Adrenal gland (tissue), 19 donors: Measurements from ENCODE around the gene ACBD4. TPM values are rescaled to one million over a fixed set of nuclear protein-coding genes. Genes with fewer than 3 reads are reported as not detected.

ENCODE experiments used
- DNase-seq, 7 donors: peaks; one replicate each; pipeline ENCODE4 v3.0.0-alpha.2; 2019 to 2020
- H3K27ac ChIP-seq, 5 donors: fragments of 200-600 bp; sonication (generic) in 4 of 5; 1 replicate in 3 of 5; 2 replicates in 2 of 5; pipeline versions ENCODE4 v1.5.1 to v1.8.0; 2016 to 2020; ENCODE audit warnings: mild to moderate bottlenecking in 1 of 5
- H3K27me3 ChIP-seq: fragments of 200-600 bp; 2 replicates; pipeline ENCODE4 v1.8.0; 2021
- H3K36me3 ChIP-seq, 2 donors: fragments of 200-600 bp; replicated peaks in 1 of 2; 1 replicate in 1 of 2; 2 replicates in 1 of 2; pipeline versions ENCODE4 v1.5.1 to v1.8.0; 2018 to 2022
- H3K4me1 ChIP-seq, 2 donors: fragments of 200-600 bp; replicated peaks in 1 of 2; 1 replicate in 1 of 2; 2 replicates in 1 of 2; pipeline versions ENCODE4 v1.5.1 to v1.8.0; 2018 to 2021
- H3K4me3 ChIP-seq, 4 donors: fragments of 200-600 bp; sonication (generic) in 3 of 4; one replicate each; pipeline ENCODE4 v1.5.1; 2016 to 2018
- H3K9me3 ChIP-seq, 3 donors: fragments of 200-600 bp; sonication (generic) in 1 of 3; replicated peaks in 1 of 3; 1 replicate in 2 of 3; 2 replicates in 1 of 3; pipeline versions ENCODE4 v1.5.1 to v1.8.0; 2016 to 2021
- POLR2A ChIP-seq, 2 donors: fragments of 450-650 bp; IDR thresholded peaks; one replicate each; pipeline ENCODE4 v1.6.1; 2017; ENCODE audit warnings: antibody characterized with exemption in 2 of 2, mild to moderate bottlenecking in 2 of 2, moderate library complexity in 1 of 2
- WGBS, 4 donors: extraction: QIAGEN DNeasy Blood & Tissue Kit in 2 of 4; methylation state at CpG; one replicate each; pipeline versions ENCODE4 v1.1.5 to v1.1.7; 2013 to 2017; 5-methylcytosine and 5-hydroxymethylcytosine counted together
- intact Hi-C, 2 donors: fragments of 100-400 bp; cut with DNase I; formaldehyde crosslinking; loops; one replicate each; pipeline versions ENCODE4 v1.14.1 to v1.15.0; 2022 to 2023
- long read RNA-seq, 10 donors: library from polyadenylated mRNA in 3 of 10; unstranded in 2 of 10; stranded (forward) in 1 of 10; transcript quantifications; one replicate each; pipeline ENCODE4 v2.0.0 and lab custom pipeline, GENCODE V29; 2021 to 2026
- polyA plus RNA-seq, 3 donors: library from polyadenylated mRNA; stranded (reverse); fragments of 200-250 nt in 2 of 3; fragments of 350-450 nt in 1 of 3; fragmentation: Illumina TruSeq in 1 of 3; extraction: RNeasy Lipid Tissue Mini Kit (QIAGEN cat#74804) in 1 of 3; gene quantifications; one replicate each; pipeline ENCODE4 v1.2.3, GENCODE V29; 2013 to 2014
- total RNA-seq, 9 donors: library from RNA; depleted of rRNA in 4 of 9; stranded (reverse); fragments of >200 nt in 4 of 9; fragments of 120-200 nt in 1 of 9; fragmentation: NEBNext Ultra II Directional in 1 of 9; extraction: Animal tissue kit (Norgen Biotek cat#: 25700) in 1 of 9; gene quantifications; one replicate each; pipeline versions ENCODE4 v1.1.0 to v1.2.4, GENCODE V29; 2013 to 2023
- TF ChIP-seq, protein P1 (sequence below), 6 experiments: fragments of 450-650 bp in 4 of 6; fragments of 200-600 bp in 2 of 6; sonication (generic) in 1 of 6; IDR thresholded peaks; 1 replicate in 5 of 6; 2 replicates in 1 of 6; pipeline versions ENCODE4 v1.5.1 to v1.8.0; 2016 to 2021; ENCODE audit warnings: antibody characterized with exemption in 6 of 6, mild to moderate bottlenecking in 2 of 6, moderate library complexity in 1 of 6
- donor health status: healthy with polysubstance abuse.
- donor health status: Bipolar disorder and iron deficiency.
- donor health status: DM: yes; HTN: yes; CAD: no.
- donor health status: DM: no; HTN: no; CAD: no.
- donor health status: DM: no; HTN: no; CAD: no.
- donor health status: DM: yes; HTN: yes; CAD: no.

ACBD4 gene, protein sequence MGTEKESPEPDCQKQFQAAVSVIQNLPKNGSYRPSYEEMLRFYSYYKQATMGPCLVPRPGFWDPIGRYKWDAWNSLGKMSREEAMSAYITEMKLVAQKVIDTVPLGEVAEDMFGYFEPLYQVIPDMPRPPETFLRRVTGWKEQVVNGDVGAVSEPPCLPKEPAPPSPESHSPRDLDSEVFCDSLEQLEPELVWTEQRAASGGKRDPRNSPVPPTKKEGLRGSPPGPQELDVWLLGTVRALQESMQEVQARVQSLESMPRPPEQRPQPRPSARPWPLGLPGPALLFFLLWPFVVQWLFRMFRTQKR
- total RNA-seq, result 10 to 100 TPM in 8 of 9 donors, 1 to 10 TPM in 1; 6.6 to 30.6 (median 19.1) TPM
- 10 to 100 TPM in 2 of 3 donors, 1 to 10 TPM in 1; 7.9 to 71.3 (median 44.5) TPM for polyA plus RNA-seq
- long read RNA-seq, donor 1, partial matches to known transcripts, result 0 of 1 reads
- long read RNA-seq, donor 1, other reads (novel, unspliced or antisense), result 0 of 1 reads
- long read RNA-seq, donor 2, result 0 reads
- long read RNA-seq, donor 3, partial matches to known transcripts, result 0 of 1 reads
- long read RNA-seq, donor 3, other reads (novel, unspliced or antisense), result 0 of 1 reads
- long read RNA-seq, donor 4, partial matches to known transcripts, result 1 of 6 reads
- long read RNA-seq, donor 4, other reads (novel, unspliced or antisense), result 4 of 6 reads
- long read RNA-seq, donor 5, transcript ACBD4-201 (10 exons, 1,806 nt), result major isoform, 20 of 64 reads
- long read RNA-seq, donor 5, transcript ACBD4-207 (10 exons, 1,579 nt), result minor isoform, 10 of 64 reads
- long read RNA-seq, donor 5, partial matches to known transcripts, result 3 of 64 reads
- long read RNA-seq, donor 5, other reads (novel, unspliced or antisense), result 23 of 64 reads
- long read RNA-seq, donor 6, partial matches to known transcripts, result 2 of 11 reads
- long read RNA-seq, donor 6, other reads (novel, unspliced or antisense), result 6 of 11 reads
- long read RNA-seq, donor 7, result 0 reads
- long read RNA-seq, donor 8, partial matches to known transcripts, result 5 of 6 reads
- long read RNA-seq, donor 8, other reads (novel, unspliced or antisense), result 0 of 6 reads
- long read RNA-seq, donor 9, result 0 reads
- long read RNA-seq, donor 10, result 0 reads

DNA sequence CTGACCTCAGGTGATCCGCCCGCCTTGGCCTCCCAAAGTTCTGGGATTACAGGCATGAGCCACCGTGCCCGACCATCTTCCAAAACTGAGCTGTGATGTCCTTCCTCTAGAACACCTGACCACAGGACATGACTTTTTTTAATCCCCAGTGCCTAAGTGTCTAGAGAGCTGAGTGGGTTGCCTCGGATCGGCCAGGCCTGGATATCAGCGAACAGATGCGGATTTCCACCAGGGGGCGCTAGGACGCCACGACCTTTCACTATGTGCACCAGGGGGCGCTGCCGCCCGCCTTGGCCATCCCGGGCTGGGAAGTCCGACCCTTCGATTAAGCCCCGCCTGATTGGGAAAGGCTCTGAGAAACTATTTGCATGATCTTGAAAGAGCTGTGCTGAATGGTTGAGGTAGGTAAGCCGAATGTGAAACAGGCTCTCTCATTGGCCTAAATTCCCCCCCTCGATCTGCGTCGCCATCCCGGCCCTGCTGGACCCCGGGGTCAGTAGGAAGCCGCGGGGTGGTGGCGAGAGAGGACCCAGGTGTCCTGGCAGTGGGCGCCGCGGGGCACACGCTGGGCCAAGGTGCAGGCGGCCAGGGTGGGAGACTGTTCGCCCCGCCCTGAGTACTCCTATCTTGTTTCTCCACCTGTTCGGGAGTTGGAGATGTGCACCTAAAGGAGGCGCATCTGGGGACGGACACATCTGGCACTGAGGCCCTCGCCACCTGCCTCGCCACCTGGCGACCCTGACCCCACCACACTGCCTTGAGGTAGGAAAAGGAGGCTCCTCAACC is at the start of gene ACBD4:
TSS of gene ACBD4 (plus strand) at position 496 of the 786 bp plus-strand sequence. CDS start 458 bp downstream, outside the sequence.
- H3K36me3 ChIP-seq, result peaks cover 0 to 6% of the 10 kb centered on the region in 2 donors
- peak within 1 kb of the TSS in 4 of 5 donors; percentile 29 to 87 (median 75) for H3K27ac ChIP-seq
- H3K9me3 ChIP-seq, result no peaks in the 10 kb centered on the region
- intact Hi-C loops, result loop anchor here (5.0 to 10.0 kb wide), 2 partner anchors 62 to 361 kb away; no protein-coding TSS in a partner anchor
- peak within 1 kb of the TSS in 2 of 4 donors; percentile 73 to 86 for H3K4me3 ChIP-seq
- DNase-seq, result peak; percentile 95 to 99 (median 97)
- no peaks in the 10 kb centered on the region for H3K27me3 ChIP-seq
- H3K4me1 ChIP-seq, result peaks cover 19 to 33% of the 10 kb centered on the region in 2 donors
- TF ChIP-seq, protein P1, sequence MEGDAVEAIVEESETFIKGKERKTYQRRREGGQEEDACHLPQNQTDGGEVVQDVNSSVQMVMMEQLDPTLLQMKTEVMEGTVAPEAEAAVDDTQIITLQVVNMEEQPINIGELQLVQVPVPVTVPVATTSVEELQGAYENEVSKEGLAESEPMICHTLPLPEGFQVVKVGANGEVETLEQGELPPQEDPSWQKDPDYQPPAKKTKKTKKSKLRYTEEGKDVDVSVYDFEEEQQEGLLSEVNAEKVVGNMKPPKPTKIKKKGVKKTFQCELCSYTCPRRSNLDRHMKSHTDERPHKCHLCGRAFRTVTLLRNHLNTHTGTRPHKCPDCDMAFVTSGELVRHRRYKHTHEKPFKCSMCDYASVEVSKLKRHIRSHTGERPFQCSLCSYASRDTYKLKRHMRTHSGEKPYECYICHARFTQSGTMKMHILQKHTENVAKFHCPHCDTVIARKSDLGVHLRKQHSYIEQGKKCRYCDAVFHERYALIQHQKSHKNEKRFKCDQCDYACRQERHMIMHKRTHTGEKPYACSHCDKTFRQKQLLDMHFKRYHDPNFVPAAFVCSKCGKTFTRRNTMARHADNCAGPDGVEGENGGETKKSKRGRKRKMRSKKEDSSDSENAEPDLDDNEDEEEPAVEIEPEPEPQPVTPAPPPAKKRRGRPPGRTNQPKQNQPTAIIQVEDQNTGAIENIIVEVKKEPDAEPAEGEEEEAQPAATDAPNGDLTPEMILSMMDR (IDR thresholded peaks at IDR 0.05), result peak; percentile 100
- TF ChIP-seq POLR2A (IDR thresholded peaks at IDR 0.05), result peak; percentile 22 to 42
- WGBS, 4 donors, result 5 to 14% (median 6%) methylated on average over 13 to 40 of the region's 40 CpGs

DNA sequence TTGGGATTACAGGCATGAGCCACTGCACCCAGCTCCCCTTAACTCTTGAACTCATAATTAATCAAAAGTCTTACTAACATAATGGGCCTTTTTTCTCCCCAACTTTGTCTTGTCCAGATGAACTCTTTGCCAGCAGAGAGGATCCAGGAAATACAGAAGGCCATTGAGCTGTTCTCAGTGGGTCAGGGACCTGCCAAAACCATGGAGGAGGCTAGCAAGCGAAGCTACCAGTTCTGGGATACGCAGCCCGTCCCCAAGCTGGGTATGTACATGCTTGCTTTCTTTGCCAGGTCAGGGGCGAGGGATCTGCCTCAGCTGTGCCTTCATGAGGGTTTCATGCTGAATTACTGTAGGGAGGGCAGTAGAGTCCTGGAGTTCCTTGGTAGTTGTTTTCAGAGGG is 49.1 kb upstream of the ACBD4 start:
- no peaks in the 10 kb centered on the region for H3K27me3 ChIP-seq
- peaks cover 0 to 8% of the 10 kb centered on the region in 2 donors for H3K4me1 ChIP-seq
- TF ChIP-seq, protein P1 (IDR thresholded peaks at IDR 0.05), result no peak
- no peak for TF ChIP-seq POLR2A (IDR thresholded peaks at IDR 0.05)
- intact Hi-C loops, result no loop called here
- WGBS, 4 donors, result 94 to 98% (median 97%) methylated on average over 3 to 4 of the region's 4 CpGs
- H3K4me3 ChIP-seq, result no peak overlapping the region
- DNase-seq, result no peak
- H3K27ac ChIP-seq, result no peak overlapping the region
- H3K9me3 ChIP-seq, result no peaks in the 10 kb centered on the region
- H3K36me3 ChIP-seq, result peaks cover 0 to 96% of the 10 kb centered on the region in 2 donors

DNA sequence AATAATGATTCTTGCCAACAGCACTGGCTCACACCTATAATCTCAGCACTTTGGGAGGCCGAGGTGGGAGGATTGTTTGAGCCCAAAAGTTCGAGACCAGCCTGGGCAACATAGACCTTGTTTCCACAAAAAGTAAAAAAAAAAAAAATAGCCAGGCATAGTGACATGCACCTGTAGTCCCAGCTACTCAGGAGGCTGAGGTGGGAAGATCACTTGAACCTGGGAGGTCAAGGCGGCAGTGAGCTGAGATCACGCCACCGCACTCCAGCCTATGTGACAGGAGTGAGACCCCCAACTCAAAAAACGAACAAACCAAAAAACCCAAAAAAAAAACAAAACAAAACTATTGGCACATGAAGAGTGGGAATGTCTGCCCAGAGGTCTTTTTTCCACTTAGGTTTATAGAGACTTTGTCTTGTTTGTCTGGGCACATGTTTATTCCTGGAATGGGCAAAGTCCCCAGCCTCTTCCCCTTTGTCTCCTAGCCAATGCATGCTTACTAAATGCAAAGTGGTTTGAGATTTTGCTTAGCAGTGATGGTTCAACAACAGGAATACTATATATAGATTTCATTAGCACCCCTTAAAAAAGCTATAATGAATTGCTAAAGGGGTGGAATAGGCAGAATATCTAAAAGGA is 48.5 kb upstream of the ACBD4 start:
- no peak for DNase-seq

More for the DNA sequence above, 48.5 kb upstream of the ACBD4 start:
- TF ChIP-seq, protein P1 (IDR thresholded peaks at IDR 0.05), result no peak
- TF ChIP-seq POLR2A (IDR thresholded peaks at IDR 0.05), result no peak
- Histone ChIP-seq H3K27ac (no peak overlapping the region), H3K4me1 (peaks cover 4 to 14% of the 10 kb centered on the region in 2 donors), H3K36me3 (peaks cover 0 to 96% of the 10 kb centered on the region in 2 donors), H3K27me3 (no peaks in the 10 kb centered on the region), H3K4me3 (no peak overlapping the region), H3K9me3 (no peaks in the 10 kb centered on the region)
- 90 to 94% (median 92%) methylated on average over 6 of the region's 6 CpGs for WGBS, 4 donors
- intact Hi-C loops, result no loop called here
